Right lobe of liver (tissue), 6 donors: ENCODE results near the gene FOXP1. TPM values are rescaled to one million over a fixed set of nuclear protein-coding genes. Genes with fewer than 3 reads are reported as not detected.

Experiments
- ATAC-seq, 4 donors: fragments of 200-7000 bp; cut with Tn5 transposase; one replicate each; pipeline ENCODE4 v1.9.1; 2020; ENCODE audit warnings: mild to moderate bottlenecking in 4 of 4, moderate library complexity in 4 of 4
- DNase-seq, 3 donors: peaks; one replicate each; pipeline ENCODE4 v3.0.0-alpha.2; 2020
- H3K27ac ChIP-seq, 3 donors: fragments of 200-600 bp; one replicate each; pipeline ENCODE4 v1.8.0; 2022
- H3K27me3 ChIP-seq, 2 donors: fragments of 200-600 bp; one replicate each; pipeline ENCODE4 v1.8.0; 2022
- H3K36me3 ChIP-seq, 4 donors: fragments of 200-600 bp; sonication (generic) in 1 of 4; one replicate each; pipeline versions ENCODE4 v1.5.1 to v1.8.0; 2017 to 2022; ENCODE audit warnings: control low read depth in 1 of 4
- H3K4me1 ChIP-seq, 4 donors: fragments of 200-600 bp; sonication (generic) in 1 of 4; one replicate each; pipeline versions ENCODE4 v1.5.1 to v1.8.0; 2017 to 2022; ENCODE audit warnings: control low read depth in 1 of 4
- H3K4me3 ChIP-seq, 3 donors: fragments of 200-600 bp; one replicate each; pipeline ENCODE4 v1.8.0; 2022
- H3K9me3 ChIP-seq, 4 donors: fragments of 200-600 bp; sonication (generic) in 1 of 4; one replicate each; pipeline versions ENCODE4 v1.5.1 to v1.8.0; 2017 to 2022; ENCODE audit warnings: control low read depth in 1 of 4
- CTCF ChIP-seq, 4 donors: fragments of 200-600 bp in 3 of 4; fragments of 450-650 bp in 1 of 4; IDR thresholded peaks; one replicate each; pipeline versions ENCODE4 v1.5.1 to v1.8.0; 2016 to 2022; ENCODE audit warnings: antibody characterized with exemption in 4 of 4, mild to moderate bottlenecking in 2 of 4
- POLR2A ChIP-seq: fragments of 450-650 bp; IDR thresholded peaks from one replicate; pipeline ENCODE4 v1.6.1; 2017; ENCODE audit warnings: antibody characterized with exemption, mild to moderate bottlenecking
- WGBS: methylation state at CpG from one replicate; pipeline ENCODE4 v1.1.6; 2018; ENCODE audit warnings: low coverage, low lambda C conversion rate; ENCODE audit not compliant: insufficient coverage; ENCODE audit errors: missing lambda C conversion rate; 5-methylcytosine and 5-hydroxymethylcytosine counted together
- intact Hi-C, 2 donors: fragments of 100-400 bp; cut with DNase I; formaldehyde crosslinking; loops; one replicate each; pipeline versions ENCODE4 v1.11.2 to v1.14.1; 2022
- total RNA-seq, 6 experiments: library from RNA; depleted of rRNA in 2 of 6; stranded (reverse); fragments of >200 nt in 2 of 6; fragmentation: NEBNext Ultra II Directional in 3 of 6; extraction: Animal tissue kit (Norgen Biotek cat#: 25700) in 3 of 6; gene quantifications; one replicate each; pipeline versions ENCODE4 v1.1.0 to v1.2.4, GENCODE V29; 2016 to 2023
- donor health status: DM: no; HTN: yes; CAD: no.
- donor health status: DM: no; HTN: no; CAD: no.
- donor health status: DM: no; HTN: no; CAD: no.
- donor health status: DM: no; HTN: yes; CAD: no.
- donor health status: DM: no; HTN: yes; CAD: no.

Gene FOXP1
- total RNA-seq, 6 experiments from 2014 or later, result 26.7 to 47.7 (median 35.2) TPM

GRCh38 chr3:71000483-71000882, 583.0 kb downstream of the FOXP1 start:
- intact Hi-C loops, result loop anchor here in 1 of 2 donors (10.0 kb wide), 1 partner anchor 64 kb away; no protein-coding TSS in a partner anchor
- WGBS, result 88% methylated on average over 6 of the region's 6 CpGs
- ATAC-seq (no peak), DNase-seq (no peak)
- H3K27me3 ChIP-seq, result no peaks in the 10 kb centered on the region
- H3K9me3 ChIP-seq, result no peaks in the 10 kb centered on the region
- H3K4me1 ChIP-seq, result no peaks in the 10 kb centered on the region
- no peak overlapping the region for H3K4me3 ChIP-seq
- no peak overlapping the region for H3K27ac ChIP-seq
- no peak for TF ChIP-seq POLR2A
- no peak for TF ChIP-seq CTCF (IDR thresholded peaks at IDR 0.05)
- H3K36me3 ChIP-seq, result peaks cover 0 to 18% (median 0%) of the 10 kb centered on the region in 4 donors

GRCh38 chr3:70999730-71000129, 583.8 kb downstream of the FOXP1 start:
- Histone ChIP-seq H3K27ac (no peak overlapping the region), H3K4me1 (no peaks in the 10 kb centered on the region), H3K27me3 (no peaks in the 10 kb centered on the region), H3K4me3 (no peak overlapping the region), H3K36me3 (peaks cover 0 to 18% (median 0%) of the 10 kb centered on the region in 4 donors), H3K9me3 (no peaks in the 10 kb centered on the region)
- intact Hi-C loops, result loop anchor here in 1 of 2 donors (10.0 kb wide), 1 partner anchor 65 kb away; no protein-coding TSS in a partner anchor
- TF ChIP-seq POLR2A, result no peak
- TF ChIP-seq CTCF (IDR thresholded peaks at IDR 0.05), result no peak
- WGBS, result 74% methylated on average over 4 of the region's 4 CpGs
- peak in 2 of 4 donors; percentile 35 to 68 for ATAC-seq
- no peak for DNase-seq

GRCh38 chr3:70996082-70996481, 587.4 kb downstream of the FOXP1 start:
- TF ChIP-seq POLR2A, result no peak
- no peak for TF ChIP-seq CTCF (IDR thresholded peaks at IDR 0.05)
- Histone ChIP-seq H3K27ac (no peak overlapping the region), H3K4me1 (no peaks in the 10 kb centered on the region), H3K4me3 (no peak overlapping the region), H3K9me3 (no peaks in the 10 kb centered on the region), H3K36me3 (peaks cover 0 to 23% (median under 1%) of the 10 kb centered on the region in 4 donors), H3K27me3 (no peaks in the 10 kb centered on the region)
- intact Hi-C loops, result no loop called here
- 100% methylated on average over 7 of the region's 7 CpGs for WGBS
- ATAC-seq (no peak), DNase-seq (no peak)

GRCh38 chr3:70994644-70995043, 588.9 kb downstream of the FOXP1 start:
- intact Hi-C loops, result no loop called here
- no peak for DNase-seq
- peaks cover 0 to 11% (median under 1%) of the 10 kb centered on the region in 4 donors for H3K36me3 ChIP-seq
- H3K9me3 ChIP-seq, result no peaks in the 10 kb centered on the region
- WGBS, result 97% methylated on average over 3 of the region's 3 CpGs
- H3K27me3 ChIP-seq, result no peaks in the 10 kb centered on the region
- no peak for TF ChIP-seq CTCF (IDR thresholded peaks at IDR 0.05)
- TF ChIP-seq POLR2A, result no peak
- ATAC-seq, result no peak
- no peaks in the 10 kb centered on the region for H3K4me1 ChIP-seq
- no peak overlapping the region for H3K27ac ChIP-seq
- H3K4me3 ChIP-seq, result no peak overlapping the region
